ENCODE results near the gene PATJ.
A peak's percentile ranks its signal among the peaks of the same experiment; 100 is the strongest.

The PATJ gene

GRCh38 chr1:61993331-61993961, 251.2 kb downstream of the PATJ start:
- DNase-seq, result no peak

- DNase-seq, result no peak
Measured at GRCh38 chr1:61995641-61996040, 253.4 kb downstream of the PATJ start.

GRCh38 chr1:61997123-61997522, 254.8 kb downstream of the PATJ start:
- DNase-seq, result no peak

GRCh38 chr1:62003777-62004176, 261.5 kb downstream of the PATJ start:
- DNase-seq, result no peak

DNA sequence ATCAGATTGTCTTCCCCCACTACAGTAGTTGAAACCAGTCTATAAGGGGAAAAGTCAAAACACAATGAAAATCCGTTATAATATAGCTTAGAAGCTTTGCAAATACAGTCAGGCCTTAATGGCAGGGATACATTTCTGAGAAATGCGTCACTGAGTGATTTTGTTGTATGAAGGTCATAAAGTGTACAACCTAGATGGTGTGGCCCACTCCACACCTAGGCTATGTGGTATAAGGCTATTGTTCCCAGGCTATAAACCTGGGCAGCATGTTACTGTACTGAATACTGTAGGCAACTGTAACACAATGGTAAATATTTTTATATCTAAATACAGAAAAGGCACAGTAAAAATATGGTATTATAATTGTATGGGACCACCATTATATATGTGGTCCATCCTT, 264.4 kb downstream of the PATJ start:
- DNase-seq, result no peak

DNA sequence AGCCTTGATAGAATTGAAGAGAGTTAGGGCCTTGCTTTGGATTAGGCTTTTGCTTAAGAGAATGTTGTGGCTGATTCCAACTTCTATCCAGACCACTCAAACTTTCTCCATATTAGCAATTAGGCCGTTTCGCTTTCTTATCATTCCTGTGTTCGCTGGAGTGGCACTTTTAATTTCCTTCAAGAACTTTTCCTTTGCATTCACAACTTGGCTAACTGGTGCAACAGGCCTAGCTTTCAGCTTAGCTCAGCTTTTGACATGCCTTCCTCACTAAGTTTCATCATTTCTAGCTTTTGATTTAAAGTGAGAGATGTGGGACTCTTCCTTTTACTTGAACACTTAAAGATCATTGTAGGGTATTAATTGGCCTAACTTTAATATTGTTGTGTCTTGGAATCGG, 268.7 kb downstream of the PATJ start:
- no peak for DNase-seq

DNA sequence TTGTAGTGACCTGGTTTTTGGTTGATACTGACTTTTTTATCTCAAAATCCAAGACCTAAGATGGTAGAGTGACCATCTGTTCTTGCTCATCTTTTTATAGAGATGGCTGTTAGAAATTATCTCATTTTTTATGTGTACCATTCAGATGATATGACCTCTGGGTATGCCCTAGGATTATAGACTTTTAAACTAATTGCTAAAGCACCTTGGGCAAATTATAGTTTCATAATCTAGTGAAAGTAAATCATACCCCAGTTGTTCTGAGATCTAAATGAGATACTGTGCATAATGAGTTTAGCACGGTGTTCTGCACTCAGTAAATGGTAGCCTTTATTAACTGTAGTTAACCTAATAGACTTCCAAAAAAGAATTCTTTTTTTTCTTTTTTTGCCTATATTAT, 269.8 kb downstream of the PATJ start:
- DNase-seq, result no peak

DNA sequence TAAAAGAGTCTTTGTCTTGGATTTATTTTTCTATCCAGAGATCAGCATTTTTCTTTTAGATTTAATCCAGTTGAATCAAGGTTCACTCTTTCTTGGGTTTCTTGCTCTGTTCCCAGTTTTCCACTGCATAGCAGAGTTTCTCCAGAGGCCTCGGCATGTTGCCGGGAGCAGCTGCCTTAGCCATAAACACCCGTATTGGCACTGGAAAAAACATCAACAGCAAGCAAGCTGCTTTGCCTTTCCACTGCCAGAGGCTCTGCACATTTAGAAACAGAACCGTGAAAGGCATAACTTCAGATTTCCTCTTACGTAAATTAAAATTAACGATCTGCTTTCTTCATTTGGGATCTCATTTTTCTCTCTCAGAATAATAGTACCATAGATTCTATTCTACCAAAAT, 270.6 kb downstream of the PATJ start:
- no peak for DNase-seq

DNA sequence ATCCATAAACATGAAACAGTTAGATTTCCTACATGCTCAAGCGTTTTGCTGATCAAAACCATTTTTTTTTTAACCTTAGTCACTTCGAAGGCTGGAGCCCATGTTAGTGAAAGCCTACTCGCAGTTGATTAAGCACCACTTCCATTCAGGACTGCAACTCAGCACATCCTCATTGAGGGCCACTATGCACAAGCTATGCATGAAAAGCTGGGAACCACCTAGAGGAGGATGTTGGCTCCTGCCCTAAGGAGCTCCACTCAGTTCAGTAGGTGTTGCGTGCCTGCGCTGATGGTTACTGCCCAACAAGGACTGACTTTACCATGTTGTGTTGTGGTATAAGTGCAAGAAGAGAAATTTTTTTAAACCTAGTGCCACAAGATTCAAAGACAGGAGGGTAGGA, 271.0 kb downstream of the PATJ start:
- DNase-seq, result no peak

DNA sequence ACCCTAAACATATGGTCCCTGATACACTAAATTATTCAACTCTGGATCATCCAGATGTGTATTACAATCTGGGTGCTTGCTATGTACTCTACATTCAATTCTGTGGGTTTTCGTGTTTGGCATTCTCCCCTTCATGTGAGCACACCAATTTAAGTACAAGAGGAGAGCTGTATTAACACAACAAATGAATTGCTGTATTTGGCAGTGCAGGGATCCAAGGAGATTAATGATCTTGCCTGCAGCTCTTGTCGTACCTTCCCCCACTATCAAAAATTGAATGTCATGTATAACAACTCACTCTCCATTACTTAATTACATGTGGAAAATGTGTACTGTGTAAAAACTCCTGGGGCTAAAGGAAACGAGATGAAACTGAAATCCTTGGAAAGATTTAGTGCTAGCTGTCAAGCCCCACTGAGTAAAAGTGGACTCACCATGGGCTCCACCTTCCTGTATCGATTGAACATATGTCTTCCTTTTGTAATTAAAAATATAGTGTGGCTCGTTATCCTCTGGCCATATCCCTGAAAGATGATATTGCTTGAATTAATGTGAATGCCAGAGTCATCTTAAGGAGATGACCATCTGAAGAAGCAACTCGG, 280.2 kb downstream of the PATJ start:
- peak; percentile 77 for DNase-seq

DNA sequence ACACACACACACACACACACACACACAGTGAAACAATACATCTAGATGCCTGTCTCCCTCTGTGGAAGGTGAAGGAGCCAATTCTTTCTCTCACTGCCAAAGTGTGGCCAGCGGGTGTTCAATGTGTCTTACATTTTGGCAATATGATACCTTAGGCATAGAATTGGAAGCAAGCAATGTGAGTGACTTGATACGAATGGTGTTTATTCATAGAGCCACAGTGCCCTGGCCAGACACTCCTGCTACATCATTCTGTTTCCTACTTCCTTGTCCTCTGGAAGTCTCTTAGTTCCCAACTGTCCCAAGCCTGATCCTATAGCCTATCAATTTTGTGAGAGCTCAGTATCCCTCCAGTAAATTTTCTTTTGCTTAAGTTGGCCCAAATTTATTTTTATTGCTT, 282.4 kb downstream of the PATJ start:
- no peak for DNase-seq

DNA sequence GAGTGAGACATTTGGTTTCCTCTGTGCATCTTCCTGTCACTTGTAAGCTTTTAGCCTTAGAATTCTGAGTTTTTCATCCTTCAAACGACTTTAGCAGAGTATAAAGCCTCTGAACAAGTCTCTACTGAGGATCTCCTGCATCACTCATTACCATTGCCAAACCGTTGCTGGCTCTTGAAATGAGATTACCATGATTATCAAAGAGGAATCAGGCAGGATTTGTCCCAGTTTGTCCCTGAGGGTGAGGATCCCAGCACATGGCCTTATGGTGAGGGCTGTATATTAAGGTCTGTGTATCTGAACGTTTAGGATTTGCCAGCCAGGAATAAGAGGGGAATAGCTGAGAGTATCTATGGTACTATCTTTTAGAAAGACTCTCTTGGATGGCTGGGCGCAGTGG, 282.9 kb downstream of the PATJ start:
- DNase-seq, result no peak

- no peak for DNase-seq
Measured at GRCh38 chr1:62025892-62026291, 283.6 kb downstream of the PATJ start.

- no peak for DNase-seq
Measured at GRCh38 chr1:62029704-62030103, 287.4 kb downstream of the PATJ start.

DNA sequence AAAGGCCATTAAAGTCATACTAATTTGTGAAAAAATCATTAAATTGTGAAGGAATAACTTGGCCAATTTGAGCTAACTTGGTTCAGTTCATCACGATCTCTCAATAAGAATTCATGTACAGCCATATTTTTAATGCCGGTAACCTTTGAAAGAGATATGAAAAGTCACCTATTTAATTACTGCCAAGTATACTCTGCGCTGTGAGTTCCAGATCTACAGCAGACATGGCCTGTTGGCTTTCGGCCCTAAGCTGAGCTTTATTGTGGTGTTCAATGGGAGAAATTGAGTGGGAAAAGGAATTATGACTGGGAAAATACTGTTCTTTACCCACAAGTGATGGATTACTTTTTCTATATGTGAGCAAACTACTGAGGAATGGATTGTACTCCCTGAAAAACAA, 292.5 kb downstream of the PATJ start:
- no peak for DNase-seq

GRCh38 chr1:62037274-62037673, 295.0 kb downstream of the PATJ start:
- no peak for DNase-seq

GRCh38 chr1:62038594-62039284, 296.5 kb downstream of the PATJ start:
- no peak for DNase-seq

DNA sequence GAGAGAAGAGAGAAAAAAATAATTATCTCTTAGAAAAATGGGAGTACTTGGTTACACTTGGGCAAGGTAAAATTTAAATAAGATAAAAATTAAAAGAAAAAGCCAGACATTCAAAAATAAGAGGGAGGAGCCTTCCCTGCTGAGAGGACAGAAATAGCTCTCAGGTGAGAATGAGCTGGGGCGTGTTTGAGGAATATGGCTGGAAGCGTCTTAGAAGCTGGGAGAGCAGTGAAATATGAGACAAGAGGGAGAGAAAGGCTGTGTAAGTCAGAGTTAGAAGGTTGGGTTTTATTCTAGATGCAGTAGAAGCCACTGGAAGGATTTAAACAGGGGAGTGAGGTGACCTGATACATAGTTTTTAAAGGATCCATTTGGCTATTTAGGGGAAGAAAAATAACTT, 298.2 kb downstream of the PATJ start:
- no peak for DNase-seq

DNA sequence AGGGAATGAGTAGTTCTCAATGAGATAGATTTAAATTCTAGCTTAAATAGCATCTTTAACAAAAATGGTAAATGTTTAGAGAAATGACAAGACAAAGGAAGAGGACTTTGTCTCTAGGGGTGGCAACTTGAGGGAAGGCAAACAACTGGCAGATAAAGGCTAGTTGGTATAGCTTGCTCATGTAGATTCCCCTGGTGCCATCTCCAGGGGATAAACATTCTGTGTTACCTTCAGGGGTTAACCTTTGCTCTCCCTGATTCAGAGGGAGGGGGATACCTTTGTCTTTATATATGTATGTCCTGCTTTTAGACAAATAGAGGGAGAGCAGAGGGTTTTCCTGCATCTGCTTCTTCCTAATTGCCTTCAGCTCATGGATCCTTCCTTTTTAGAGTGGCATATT, 298.7 kb downstream of the PATJ start:
- DNase-seq, result no peak

DNA sequence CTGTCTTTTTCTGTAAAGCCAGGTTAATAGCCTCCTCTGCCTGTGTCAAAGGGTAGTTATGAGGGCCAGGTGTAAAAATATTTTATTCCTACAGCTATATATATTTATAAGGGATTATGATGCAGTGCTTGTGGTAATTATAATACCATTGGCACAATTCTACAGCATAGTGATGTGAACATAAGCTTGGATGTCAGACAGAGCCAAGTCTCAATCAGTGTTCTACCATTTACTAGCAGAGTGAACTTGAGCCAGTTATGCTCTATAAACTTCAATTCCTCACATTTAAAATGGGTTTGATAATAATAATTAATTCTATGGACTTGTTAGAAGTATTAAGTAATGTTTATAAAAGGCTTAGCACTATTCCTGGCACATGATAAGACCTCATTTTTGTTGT, 300.9 kb downstream of the PATJ start:
- no peak for DNase-seq

DNA sequence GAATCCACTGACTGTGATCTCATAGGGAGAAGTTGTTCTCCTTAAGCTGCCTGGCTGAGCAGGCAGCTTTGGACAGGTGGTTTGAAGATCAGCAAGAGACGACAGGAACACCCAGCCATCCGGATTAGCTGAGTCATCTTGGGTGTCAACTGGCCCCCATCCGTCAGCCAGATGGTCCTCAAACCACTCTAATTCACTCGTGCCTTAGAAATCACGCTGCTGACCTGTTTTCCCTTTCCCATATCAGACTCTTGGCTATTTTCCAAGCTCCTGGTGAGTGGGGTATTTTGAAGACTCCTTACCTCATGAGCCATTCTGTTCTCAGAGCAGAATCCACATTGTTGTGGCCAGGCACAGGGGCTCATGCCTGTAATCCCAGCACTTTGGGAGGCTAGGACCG, 303.3 kb downstream of the PATJ start:
- DNase-seq, result peak; percentile 100

DNA sequence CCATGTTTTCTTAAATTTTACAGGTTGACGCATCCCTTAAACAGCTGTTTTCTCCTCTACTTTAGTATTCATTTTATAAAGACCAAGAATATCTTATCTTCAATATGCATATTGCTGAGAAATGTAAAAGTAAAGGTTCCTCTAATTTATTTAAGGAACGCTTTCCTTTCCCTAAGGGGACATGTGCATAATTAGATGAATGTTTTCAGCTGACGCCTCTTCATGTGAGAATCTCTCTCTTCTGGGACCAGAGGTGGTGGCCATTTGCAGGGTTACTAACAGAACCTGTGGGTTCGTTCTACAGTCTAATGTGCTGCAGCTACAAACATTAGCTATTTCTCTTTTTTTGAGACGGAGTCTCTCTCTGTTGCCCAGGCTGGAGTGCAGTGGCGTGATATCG, 304.6 kb downstream of the PATJ start:
- DNase-seq, result no peak

- no peak for DNase-seq
Measured at GRCh38 chr1:62050165-62050564, 307.9 kb downstream of the PATJ start.

DNA sequence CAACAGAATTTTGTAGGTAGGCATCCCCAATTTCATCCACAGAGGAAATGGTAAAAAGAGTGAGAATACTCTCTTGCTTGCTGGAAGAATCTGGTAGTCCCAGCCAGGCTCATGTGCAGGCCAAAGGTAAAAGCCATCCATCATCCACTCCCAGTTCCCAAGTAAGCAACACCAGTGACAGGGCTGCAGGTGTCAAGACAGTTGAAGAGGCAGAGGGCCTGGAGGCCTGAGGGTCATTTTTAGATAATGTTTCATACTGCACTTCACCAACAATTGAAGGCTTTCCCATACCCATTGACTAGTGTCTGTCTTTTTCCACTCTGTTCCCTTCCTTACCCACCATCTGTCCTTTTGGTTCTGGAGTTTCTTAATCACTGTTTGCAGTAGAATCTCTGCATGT, 310.7 kb downstream of the PATJ start:
- DNase-seq, result no peak

DNA sequence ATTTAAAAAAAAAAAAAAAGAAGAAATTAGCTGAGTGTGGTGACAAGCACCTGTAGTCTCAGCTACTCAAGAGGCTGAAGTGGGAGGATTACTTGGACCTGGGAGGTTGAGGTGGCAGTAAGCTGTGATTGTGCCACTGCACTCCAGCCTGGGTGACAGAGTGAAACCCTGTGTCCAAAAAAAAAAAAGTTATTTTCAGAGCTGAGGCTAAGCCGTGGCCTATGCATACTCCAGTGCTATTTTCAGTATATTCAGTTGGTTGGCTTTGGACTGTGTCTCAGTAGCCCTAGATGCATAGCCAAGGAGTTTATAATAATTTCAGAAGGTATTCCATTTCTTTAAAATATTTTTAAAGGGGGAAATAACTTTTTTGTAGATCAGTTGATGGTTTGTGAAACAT, 311.9 kb downstream of the PATJ start:
- DNase-seq, result no peak
